NCI-H69 (cell line): Measurements from ENCODE around the gene PYURF.

ENCODE experiments used
- DNase-seq: peaks from one replicate; lab custom pipeline; 2025; lab: John Stamatoyannopoulos, UW

PYURF gene

DNA sequence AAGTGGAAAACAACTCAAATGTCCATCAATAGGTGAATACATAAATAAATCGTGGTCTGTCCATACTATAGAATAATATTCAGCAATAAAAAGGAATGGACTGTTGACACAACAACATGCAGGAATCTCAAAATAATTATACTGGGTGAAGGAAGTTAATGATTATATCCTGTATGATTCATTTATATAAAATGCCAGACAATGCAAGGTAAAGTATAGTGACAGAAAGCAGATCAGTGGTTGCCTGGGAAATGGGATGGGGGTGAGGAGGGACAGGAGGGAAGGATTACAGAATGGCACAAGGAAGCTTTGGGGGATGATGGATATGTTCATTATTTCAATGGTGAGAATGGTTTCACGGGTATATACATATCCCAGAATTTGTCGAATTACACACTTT is 12.3 kb downstream of the PYURF start:
- no peak for DNase-seq

DNA sequence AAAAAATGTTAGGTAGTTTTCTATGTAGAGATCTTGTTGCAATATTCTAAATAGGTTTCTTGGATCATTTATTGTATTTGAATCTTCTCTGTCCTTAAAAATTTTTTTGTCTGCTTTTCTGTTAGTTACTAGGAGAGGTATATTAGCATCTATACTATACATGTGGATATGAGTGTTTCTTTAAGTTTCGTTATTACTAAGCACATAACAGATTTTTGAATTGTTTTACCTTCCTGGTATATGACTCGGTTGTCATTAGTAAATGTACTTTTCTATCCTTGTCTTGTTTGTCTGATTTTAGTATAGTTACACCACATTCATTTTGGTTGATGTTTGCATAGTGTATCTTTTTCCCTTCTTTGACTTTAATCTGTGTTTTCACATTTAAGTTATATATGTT is 20.2 kb downstream of the PYURF start:
- no peak for DNase-seq

DNA sequence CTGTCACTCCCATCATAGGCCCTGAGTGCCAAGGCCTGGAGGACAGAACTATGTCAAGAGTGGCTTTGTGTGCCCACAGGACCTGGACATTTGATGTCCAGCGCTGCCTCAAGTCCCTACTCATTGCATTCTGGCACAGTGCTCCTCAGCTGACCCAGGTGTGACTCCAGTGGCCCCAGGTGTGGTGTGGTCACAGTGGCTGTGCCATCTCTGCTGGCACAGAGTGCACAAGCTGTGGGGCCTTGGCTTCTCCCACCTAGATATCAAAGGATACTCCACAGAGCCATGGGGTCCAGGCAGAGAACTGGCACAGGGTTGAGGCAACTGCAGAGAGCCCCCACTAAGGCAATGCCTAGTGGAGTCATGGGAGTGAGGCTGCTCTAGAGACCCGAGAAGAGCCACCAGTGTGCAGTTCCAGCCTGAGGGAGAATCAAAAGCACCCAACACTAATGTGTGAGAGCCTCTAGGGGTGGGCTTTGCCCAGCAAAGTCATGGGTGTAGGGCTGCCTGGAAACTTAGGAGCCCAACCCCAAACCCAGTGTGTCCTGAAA is 25.6 kb downstream of the PYURF start:
- DNase-seq = no peak

DNA sequence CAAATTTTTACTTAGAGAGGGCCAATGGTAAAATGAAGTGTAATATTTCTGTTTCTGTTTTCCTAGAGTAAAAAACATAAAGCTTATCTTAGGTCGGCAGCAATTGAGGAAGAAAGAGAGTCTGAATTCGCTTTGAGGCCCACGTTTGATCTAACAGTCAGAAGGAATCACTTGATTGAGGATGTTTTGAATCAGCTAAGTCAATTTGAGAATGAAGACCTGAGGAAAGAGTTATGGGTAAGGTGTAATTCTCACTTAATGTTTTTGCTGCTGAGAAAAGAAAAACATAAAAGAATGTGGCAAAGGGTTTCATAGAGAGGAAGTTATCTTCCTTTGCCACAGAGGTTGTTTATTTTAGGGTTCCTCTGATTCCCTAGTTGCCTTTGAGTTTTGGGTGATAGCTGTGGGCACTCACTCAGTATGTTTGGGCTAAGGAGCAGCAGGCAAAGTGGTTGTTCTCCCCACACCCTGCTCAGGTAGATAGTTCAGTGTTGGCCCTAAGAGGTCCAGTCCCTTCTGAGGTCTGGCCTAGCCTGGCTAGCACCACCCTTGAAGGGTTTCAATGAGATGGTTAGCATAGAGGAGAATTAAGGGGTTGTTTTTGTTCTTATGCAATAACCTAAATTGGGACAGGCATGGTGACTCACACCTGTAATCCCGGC is 34.3 kb downstream of the PYURF start:
- no peak for DNase-seq

GRCh38 chr4:88481537-88481936 is 42.0 kb downstream of the PYURF start:
- DNase-seq = no peak

DNA sequence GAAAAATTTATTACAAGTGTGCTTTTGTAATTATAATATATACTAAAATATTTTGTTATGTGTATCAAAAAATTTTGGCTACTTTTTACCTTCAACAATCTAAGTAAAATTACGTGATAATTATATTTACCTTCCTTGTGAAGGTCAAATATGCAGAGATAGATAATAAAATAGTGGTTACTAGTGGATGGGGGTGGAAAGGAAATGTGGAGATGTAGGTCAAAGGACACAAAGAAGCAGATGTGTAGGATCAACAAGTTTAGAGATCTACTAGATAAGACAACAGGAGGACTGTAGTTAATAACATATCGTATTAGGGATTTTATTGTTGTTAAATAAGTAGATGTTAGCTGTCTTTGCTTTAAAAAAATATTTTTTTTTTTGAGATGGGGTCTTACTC is 45.3 kb downstream of the PYURF start:
- DNase-seq = no peak

DNA sequence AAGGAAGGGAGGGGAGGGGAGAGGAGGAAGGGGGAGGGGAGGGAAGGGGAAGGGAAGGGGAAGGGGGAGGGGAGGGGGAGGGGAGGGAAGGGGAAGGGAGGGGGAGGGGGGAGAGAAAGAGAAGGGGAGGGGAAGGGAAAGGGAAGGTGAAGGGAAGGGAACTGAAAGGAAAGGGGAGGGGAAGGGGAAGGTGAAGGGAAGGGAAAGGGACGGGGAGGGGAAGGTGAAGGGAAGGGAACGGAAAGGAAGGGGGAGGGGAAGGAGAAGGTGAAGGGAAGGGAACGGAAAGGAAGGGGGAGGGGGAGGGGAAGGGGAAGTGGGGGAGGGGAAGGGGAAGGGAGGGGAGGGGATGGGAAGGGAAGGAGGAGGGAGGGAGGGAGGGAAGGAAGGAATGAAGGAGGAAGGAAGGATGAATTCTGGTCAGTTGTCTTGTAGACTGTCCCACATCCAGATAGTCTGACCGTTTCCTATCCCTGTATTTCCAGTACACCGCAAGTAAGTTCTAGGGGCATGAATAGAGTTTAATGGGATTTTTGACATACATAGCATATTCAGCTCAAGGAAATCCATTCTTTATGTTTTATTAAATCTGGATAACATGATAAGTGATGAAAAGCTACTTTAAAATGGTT is 46.2 kb downstream of the PYURF start:
- DNase-seq = no peak
